SU-DHL-6 (cell line): ENCODE measurements around the gene EXOC5.

Source experiments
- H2AFZ ChIP-seq: fragments of 200-600 bp; sonication (generic); 2 replicates; pipeline ENCODE4 v1.6.1; 2014; ENCODE audit warnings: low read depth, mild to moderate bottlenecking, moderate library complexity, mixed read lengths, antibody characterized with exemption, low read length; ENCODE audit not compliant: severe bottlenecking
- H3F3A ChIP-seq: fragments of 200-600 bp; shearing (Covaris generic); 2 replicates; pipeline ENCODE4 v1.6.0; 2016; ENCODE audit warnings: antibody characterized with exemption, mild to moderate bottlenecking; ENCODE audit not compliant: insufficient read depth
- H3K27ac ChIP-seq: fragments of 200-600 bp; sonication (generic); 2 replicates; pipeline ENCODE4 v1.5.1; 2016; ENCODE audit warnings: low read depth, mild to moderate bottlenecking, low read length, moderate library complexity, mixed read lengths
- H3K27me3 ChIP-seq: fragments of 200-600 bp; sonication (generic), shearing (Covaris generic); 2 replicates; pipeline ENCODE4 v1.6.0; 2014; ENCODE audit warnings: mild to moderate bottlenecking, low read length
- H3K36me3 ChIP-seq: fragments of 200-600 bp; sonication (generic); 2 replicates; pipeline ENCODE4 v1.6.1; 2014; ENCODE audit warnings: mild to moderate bottlenecking, low read length, mixed read lengths
- H3K4me2 ChIP-seq: fragments of 300-600, 200-600 bp; shearing (Covaris generic), sonication (generic); 2 replicates; pipeline ENCODE4 v1.6.0; 2014; ENCODE audit warnings: low read length, low read depth, mild to moderate bottlenecking; ENCODE audit not compliant: poor library complexity, severe bottlenecking
- H3K4me3 ChIP-seq: fragments of 200-600 bp; sonication (generic); 2 replicates; pipeline ENCODE4 v1.5.1; 2014; ENCODE audit warnings: antibody characterized with exemption, low read length, mild to moderate bottlenecking, mixed read lengths; ENCODE audit not compliant: insufficient read depth, poor library complexity, severe bottlenecking
- H3K79me2 ChIP-seq: fragments of 200-600 bp; sonication (generic); 2 replicates; pipeline ENCODE4 v1.6.1; 2014; ENCODE audit warnings: mild to moderate bottlenecking, low read length, moderate library complexity; ENCODE audit not compliant: insufficient read depth
- H3K9ac ChIP-seq: fragments of 200-600 bp; sonication (generic); 2 replicates; pipeline ENCODE4 v1.7.0; 2014; ENCODE audit warnings: mild to moderate bottlenecking, low read length
- H3K9me2 ChIP-seq: fragments of 200-600 bp; sonication (generic); replicated peaks from 2 replicates; pipeline ENCODE4 v1.6.1; 2014; ENCODE audit warnings: low read length; ENCODE audit not compliant: insufficient read depth
- H3K9me3 ChIP-seq: fragments of 200-600 bp; sonication (generic); 2 replicates; pipeline ENCODE4 v1.6.1; 2014; ENCODE audit warnings: low read length, mixed read lengths; ENCODE audit not compliant: insufficient read depth
- H4K20me1 ChIP-seq: fragments of 200-600 bp; sonication (generic); 2 replicates; pipeline ENCODE4 v1.6.1; 2014; ENCODE audit warnings: low read depth, mild to moderate bottlenecking, antibody characterized with exemption, low read length, moderate library complexity, mixed read lengths
- EZH2phosphoT487 ChIP-seq: fragments of 200-600 bp; sonication (generic), shearing (Covaris generic); conservative IDR thresholded peaks from 2 replicates; pipeline ENCODE4 v1.6.1; 2018; ENCODE audit warnings: mild to moderate bottlenecking, antibody characterized with exemption, low read length, moderate library complexity, mixed read lengths
- TF ChIP-seq, protein P1 (sequence below): fragments of 200-600 bp; sonication (generic); IDR thresholded peaks from one replicate; pipeline ENCODE4 v1.5.1; 2017; ENCODE audit warnings: antibody characterized with exemption, mild to moderate bottlenecking, low read length, moderate library complexity; ENCODE audit not compliant: insufficient read depth, poor library complexity, severe bottlenecking

Gene EXOC5

DNA sequence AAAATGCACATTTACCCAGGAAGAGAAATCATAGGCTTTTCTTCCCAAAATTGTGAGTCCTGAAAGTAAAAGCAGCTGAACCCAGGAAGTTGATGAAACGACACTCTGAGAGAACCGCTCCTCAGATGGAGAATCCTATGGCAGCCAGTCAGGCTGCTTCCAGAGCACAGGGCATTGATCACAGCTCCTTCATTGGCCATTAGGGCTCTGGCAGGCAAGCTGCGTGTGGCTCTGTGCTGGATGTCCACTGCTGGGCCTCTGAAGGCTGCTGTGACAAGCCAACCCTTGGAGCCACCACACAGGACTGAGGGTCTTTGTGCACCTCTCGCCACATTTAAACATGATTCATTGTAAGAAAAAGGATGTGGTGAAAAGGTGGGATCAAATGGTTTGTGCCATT lies 89.4 kb downstream of the EXOC5 start:
- TF ChIP-seq, protein P1, sequence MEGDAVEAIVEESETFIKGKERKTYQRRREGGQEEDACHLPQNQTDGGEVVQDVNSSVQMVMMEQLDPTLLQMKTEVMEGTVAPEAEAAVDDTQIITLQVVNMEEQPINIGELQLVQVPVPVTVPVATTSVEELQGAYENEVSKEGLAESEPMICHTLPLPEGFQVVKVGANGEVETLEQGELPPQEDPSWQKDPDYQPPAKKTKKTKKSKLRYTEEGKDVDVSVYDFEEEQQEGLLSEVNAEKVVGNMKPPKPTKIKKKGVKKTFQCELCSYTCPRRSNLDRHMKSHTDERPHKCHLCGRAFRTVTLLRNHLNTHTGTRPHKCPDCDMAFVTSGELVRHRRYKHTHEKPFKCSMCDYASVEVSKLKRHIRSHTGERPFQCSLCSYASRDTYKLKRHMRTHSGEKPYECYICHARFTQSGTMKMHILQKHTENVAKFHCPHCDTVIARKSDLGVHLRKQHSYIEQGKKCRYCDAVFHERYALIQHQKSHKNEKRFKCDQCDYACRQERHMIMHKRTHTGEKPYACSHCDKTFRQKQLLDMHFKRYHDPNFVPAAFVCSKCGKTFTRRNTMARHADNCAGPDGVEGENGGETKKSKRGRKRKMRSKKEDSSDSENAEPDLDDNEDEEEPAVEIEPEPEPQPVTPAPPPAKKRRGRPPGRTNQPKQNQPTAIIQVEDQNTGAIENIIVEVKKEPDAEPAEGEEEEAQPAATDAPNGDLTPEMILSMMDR = no peak
- TF ChIP-seq EZH2phosphoT487 = no peak
- no peak overlapping the region for H3K27ac ChIP-seq
- no peak overlapping the region for H2AFZ ChIP-seq
- H3K9me3 ChIP-seq = no peaks in the 10 kb centered on the region
- no peaks in the 10 kb centered on the region for H3K9me2 ChIP-seq
- no peaks in the 10 kb centered on the region for H3K79me2 ChIP-seq
- H3K9ac ChIP-seq = no peak overlapping the region
- H3F3A ChIP-seq = no peaks in the 10 kb centered on the region
- no peaks in the 10 kb centered on the region for H3K36me3 ChIP-seq
- no peaks in the 10 kb centered on the region for H3K27me3 ChIP-seq
- no peak overlapping the region for H3K4me3 ChIP-seq
- no peak overlapping the region for H3K4me2 ChIP-seq
- H4K20me1 ChIP-seq = no peaks in the 10 kb centered on the region

DNA sequence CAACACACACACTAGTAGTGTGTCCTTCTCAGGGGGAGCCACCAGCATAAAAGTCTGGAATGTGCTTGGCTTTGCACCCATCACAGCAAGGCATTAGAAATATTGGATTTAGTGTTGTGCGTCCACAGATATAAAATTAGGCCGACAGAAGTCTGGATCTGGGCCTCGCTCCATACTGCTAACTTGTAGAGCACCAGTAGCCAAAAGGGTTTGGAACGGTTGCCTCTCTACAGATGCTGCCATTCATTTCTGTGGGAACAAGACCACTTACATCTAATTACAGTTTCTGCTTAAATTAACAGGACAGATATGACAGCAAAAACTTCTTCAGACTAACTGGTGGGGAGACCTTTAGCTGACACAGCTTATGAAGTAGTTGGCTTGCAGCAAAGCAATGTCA lies 94.2 kb downstream of the EXOC5 start:
- TF ChIP-seq EZH2phosphoT487 = no peak
- H2AFZ ChIP-seq = no peak overlapping the region
- H3K9me2 ChIP-seq = no peaks in the 10 kb centered on the region
- H3K4me3 ChIP-seq = no peak overlapping the region
- H3K27ac ChIP-seq = no peak overlapping the region
- no peaks in the 10 kb centered on the region for H3K79me2 ChIP-seq
- H3K27me3 ChIP-seq = no peaks in the 10 kb centered on the region
- no peak overlapping the region for H3K4me2 ChIP-seq
- no peaks in the 10 kb centered on the region for H3K9me3 ChIP-seq
- H3F3A ChIP-seq = no peaks in the 10 kb centered on the region
- no peaks in the 10 kb centered on the region for H4K20me1 ChIP-seq
- no peaks in the 10 kb centered on the region for H3K36me3 ChIP-seq
- H3K9ac ChIP-seq = no peak overlapping the region

DNA sequence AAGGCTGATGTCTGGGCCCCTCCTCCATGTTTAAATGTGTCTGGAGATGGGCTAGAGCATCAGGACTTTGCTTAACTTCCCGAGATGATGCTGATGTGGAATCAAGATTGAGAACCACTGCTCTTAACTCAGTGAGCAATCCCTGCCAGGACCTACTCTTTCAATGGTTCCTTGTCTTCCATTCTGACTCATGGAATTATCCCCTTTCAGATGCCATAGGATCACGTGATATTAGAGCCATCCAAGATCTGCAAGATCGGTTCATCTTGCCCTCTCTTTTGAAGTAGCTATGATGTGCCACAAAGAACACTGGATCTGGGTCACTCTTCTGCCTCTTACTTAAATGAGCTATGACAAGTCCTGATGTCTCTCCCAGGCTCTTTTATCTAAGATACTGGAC lies 96.8 kb downstream of the EXOC5 start:
- TF ChIP-seq, protein P1 = no peak
- no peak for TF ChIP-seq EZH2phosphoT487
- Histone ChIP-seq H3K4me3 (no peak overlapping the region), H2AFZ (no peak overlapping the region), H3K27me3 (no peaks in the 10 kb centered on the region), H3K36me3 (no peaks in the 10 kb centered on the region), H3K9ac (no peak overlapping the region), H3K79me2 (no peaks in the 10 kb centered on the region), H3K9me3 (no peaks in the 10 kb centered on the region), H3K9me2 (no peaks in the 10 kb centered on the region), H3K27ac (no peak overlapping the region), H3K4me2 (no peak overlapping the region), H4K20me1 (no peaks in the 10 kb centered on the region), H3F3A (no peaks in the 10 kb centered on the region)

DNA sequence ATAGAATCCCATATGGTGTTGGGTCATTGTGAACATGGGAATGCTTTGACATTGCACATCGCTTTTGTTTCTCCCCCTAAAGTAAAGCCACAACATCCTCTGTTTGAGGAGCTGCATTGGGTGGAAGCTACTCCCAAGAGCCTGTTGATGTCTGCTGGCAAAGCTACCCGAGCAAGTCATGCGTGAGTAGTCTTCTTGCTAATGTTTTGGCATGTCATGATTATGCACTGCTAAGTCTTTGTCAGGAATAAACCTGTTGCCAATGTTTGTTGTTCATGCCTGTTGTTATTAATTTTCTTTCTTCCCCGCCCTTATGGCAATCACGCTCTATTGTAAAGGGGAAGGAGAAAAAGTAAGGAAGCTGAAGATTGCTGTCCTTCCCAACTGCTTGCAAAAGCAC lies 97.3 kb downstream of the EXOC5 start:
- Histone ChIP-seq H3K27me3 (no peaks in the 10 kb centered on the region), H3K4me2 (no peak overlapping the region), H2AFZ (no peak overlapping the region), H3K79me2 (no peaks in the 10 kb centered on the region), H3K9me2 (no peaks in the 10 kb centered on the region), H3K9me3 (no peaks in the 10 kb centered on the region), H3K4me3 (no peak overlapping the region), H3K9ac (no peak overlapping the region), H4K20me1 (no peaks in the 10 kb centered on the region), H3K27ac (no peak overlapping the region), H3K36me3 (no peaks in the 10 kb centered on the region), H3F3A (no peaks in the 10 kb centered on the region)
- TF ChIP-seq, protein P1 = no peak
- no peak for TF ChIP-seq EZH2phosphoT487
